Keratinocyte (primary cell): ENCODE results near the gene GPR153.

Source experiments
- CTCF ChIP-seq, 3 experiments: IDR thresholded peaks in 1 of 3; conservative IDR thresholded peaks in 1 of 3; optimal IDR thresholded peaks in 1 of 3; 2 replicates in 2 of 3; 3 replicates in 1 of 3; pipeline versions ENCODE3 to v1.5.1; 2011; ENCODE audit warnings: low read length in 3 of 3, mild to moderate bottlenecking in 3 of 3, moderate library complexity in 2 of 3, control low read depth in 1 of 3, inconsistent platforms in 1 of 3; ENCODE audit not compliant: insufficient read depth in 2 of 3; ENCODE audit errors: extremely low read depth in 1 of 3
- EZH2 ChIP-seq: IDR thresholded peaks from one replicate; pipeline ENCODE4 v1.6.1; 2012; ENCODE audit warnings: inconsistent platforms, mild to moderate bottlenecking, low read length, moderate library complexity

DNA sequence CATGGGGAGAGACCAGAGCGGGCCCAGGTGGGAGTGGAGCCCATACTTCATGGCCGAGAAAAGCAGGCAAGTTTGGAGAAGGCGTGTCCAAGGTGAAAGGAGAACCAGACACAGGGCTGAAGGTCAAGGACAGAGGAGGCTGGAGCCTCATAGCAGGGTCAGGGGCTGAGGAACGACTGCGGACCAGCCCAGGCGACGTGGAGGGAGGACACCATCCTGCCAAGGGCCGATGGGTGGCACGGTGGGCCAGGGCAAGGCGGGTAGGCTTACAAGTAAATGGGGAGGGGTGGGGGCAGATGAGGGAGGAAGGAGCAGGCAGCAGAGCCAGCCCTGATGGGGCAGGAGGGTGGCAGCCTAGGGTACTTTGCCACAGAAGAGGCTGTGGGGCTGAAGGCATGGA is 18.2 kb upstream of the GPR153 start:
- no peak for TF ChIP-seq CTCF (optimal IDR thresholded peaks at IDR 0.05 in 1 of 3, IDR thresholded peaks at IDR 0.05 in 1 of 3, conservative IDR thresholded peaks at IDR 0.05 in 1 of 3; ENCODE audit: extremely low read depth in 1 of 3, insufficient read depth in 2 of 3, low read length in 3 of 3)
- no peak for TF ChIP-seq EZH2
